HG03442 (cell line): ENCODE results near the gene IFNA1.
"Not testable (repeated sequence)": the region's sequence is repeated elsewhere in the genome, so short reads cannot be mapped to it uniquely, and the experiment has no call there.

Experiments used
- ATAC-seq: cut with Tn5 transposase; IDR thresholded peaks from one replicate; pipeline ENCODE4 v1.9.1; 2021; ENCODE audit warnings: mild to moderate bottlenecking, moderate library complexity; ENCODE audit not compliant: unreplicated experiment

Gene IFNA1

GRCh38 chr9:21440139-21440538 is at the start of gene IFNA1:
Gene IFNA1, plus strand, starts transcription at chr9:21440439. Its CDS starts 69 bp downstream, at chr9:21440508.
- no peak for ATAC-seq

- ATAC-seq: peak; percentile 80
These were observed 48.0 kb upstream of the IFNA1 start for GRCh38 chr9:21392270-21392669.

- ATAC-seq: peak; percentile 75
These were observed 44.2 kb upstream of the IFNA1 start for GRCh38 chr9:21395778-21396717.

GRCh38 chr9:21398955-21399489 is 41.2 kb upstream of the IFNA1 start:
- no peak for ATAC-seq

GRCh38 chr9:21399956-21400355 is 40.3 kb upstream of the IFNA1 start:
- ATAC-seq: no peak

- ATAC-seq: no peak
These were observed 37.6 kb upstream of the IFNA1 start for GRCh38 chr9:21402386-21403251.

GRCh38 chr9:21404146-21404545 is 36.1 kb upstream of the IFNA1 start:
- no peak for ATAC-seq

- ATAC-seq: no peak
These were observed 31.4 kb upstream of the IFNA1 start, which contains the start of gene IFNA8 for GRCh38 chr9:21408817-21409216. Gene IFNA8, plus strand, starts transcription at chr9:21409117. Its CDS starts 60 bp downstream, at chr9:21409177.

GRCh38 chr9:21412107-21412506 is 28.1 kb upstream of the IFNA1 start:
- no peak for ATAC-seq

GRCh38 chr9:21413151-21413550 is 27.1 kb upstream of the IFNA1 start:
- no peak for ATAC-seq

GRCh38 chr9:21413624-21414023 is 26.6 kb upstream of the IFNA1 start:
- peak; percentile 61 for ATAC-seq

GRCh38 chr9:21414220-21414940 is 25.9 kb upstream of the IFNA1 start:
- ATAC-seq: no peak

- no peak for ATAC-seq
These were observed 24.6 kb upstream of the IFNA1 start for GRCh38 chr9:21415493-21416267.

- ATAC-seq: no peak
These were observed 12.0 kb upstream of the IFNA1 start for GRCh38 chr9:21428235-21428634.

GRCh38 chr9:21429191-21429590 is 11.0 kb upstream of the IFNA1 start:
- ATAC-seq: no peak

GRCh38 chr9:21432672-21433425 is 7.4 kb upstream of the IFNA1 start:
- no peak for ATAC-seq

- ATAC-seq: no peak
These were observed 5.8 kb upstream of the IFNA1 start for GRCh38 chr9:21434202-21435014.

GRCh38 chr9:21435015-21435383 is 5.2 kb upstream of the IFNA1 start:
- not testable (repeated sequence) for ATAC-seq
